Testis (tissue), 2 donors: ENCODE results near the gene REC114.
"Not testable (repeated sequence)": the region's sequence is repeated elsewhere in the genome, so short reads cannot be mapped to it uniquely, and the experiment has no call there.

Experiments used
- CTCF ChIP-seq, 3 experiments: fragments of 450-650 bp in 2 of 3; fragments of 200-600 bp in 1 of 3; sonication (generic) in 1 of 3; IDR thresholded peaks; one replicate each; pipeline ENCODE4 v1.5.1; 2016 to 2019; ENCODE audit warnings: antibody characterized with exemption in 3 of 3, mild to moderate bottlenecking in 2 of 3, moderate library complexity in 1 of 3
- POLR2A ChIP-seq: fragments of 450-650 bp; IDR thresholded peaks from one replicate; pipeline ENCODE4 v1.6.1; 2017; ENCODE audit warnings: antibody characterized with exemption, mild to moderate bottlenecking, moderate library complexity

DNA sequence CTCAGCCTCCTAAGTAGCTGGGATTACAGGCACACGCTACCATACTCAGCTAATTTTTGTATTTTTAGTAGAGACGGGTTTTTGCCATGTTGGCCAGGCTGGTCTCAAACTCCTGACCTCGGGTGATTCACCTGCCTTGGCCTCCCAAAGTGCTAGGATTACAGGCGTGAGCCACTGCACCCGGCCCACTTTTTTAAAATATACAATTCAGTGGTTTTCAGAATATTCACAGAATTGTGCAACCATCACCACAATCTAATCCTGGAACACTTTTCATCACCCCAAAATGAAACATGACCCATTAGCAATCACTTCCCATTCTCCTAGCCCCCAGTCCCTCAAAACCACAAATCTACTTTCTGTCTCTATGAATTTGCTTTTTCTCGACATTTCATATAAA is 42.7 kb upstream of the REC114 start:
- TF ChIP-seq CTCF (IDR thresholded peaks at IDR 0.05); POLR2A: not testable (repeated sequence)
